ENCODE data around the gene RGS3. TPM values are rescaled to one million over a fixed set of nuclear protein-coding genes. Genes with fewer than 3 reads are reported as not detected.

RGS3 gene
- polyA plus RNA-seq, 1 of the 3 experiments (the other 2 are of a cell fraction) = 50.6 TPM

- H3F3A ChIP-seq (replicated peaks; ENCODE audit: insufficient read depth) = no peaks in the 10 kb centered on the region
- no peak overlapping the region for H3K27ac ChIP-seq (ENCODE audit: low read depth in 2 of 2, low read length in 1 of 2)
- H3K4me2 ChIP-seq = no peak overlapping the region
- no peak overlapping the region for H3K4me3 ChIP-seq (ENCODE audit: low read depth in 2 of 2, low read length in 1 of 2)
- no peaks in the 10 kb centered on the region for H3K36me3 ChIP-seq (replicated peaks in 1 of 2; ENCODE audit: control insufficient read depth in 1 of 2, insufficient read depth in 2 of 2, low read length in 1 of 2)
- no peak overlapping the region for H2AFZ ChIP-seq (ENCODE audit: low read depth)
- no peak overlapping the region for H3K9ac ChIP-seq
- H3K27me3 ChIP-seq (ENCODE audit: insufficient read depth) = no peaks in the 10 kb centered on the region
- TF ChIP-seq RCOR1 (IDR thresholded peaks at IDR 0.05; ENCODE audit: low read length) (no peak), USF2 (IDR thresholded peaks at IDR 0.05; ENCODE audit: borderline replicate concordance, low read depth, low read length) (no peak), USF1 (IDR thresholded peaks at IDR 0.05; ENCODE audit: borderline replicate concordance, low read depth) (no peak), REST (IDR thresholded peaks at IDR 0.05; ENCODE audit: low read depth, low read length) (no peak), PBX3 (IDR thresholded peaks at IDR 0.05) (no peak), TAF1 (IDR thresholded peaks at IDR 0.05; ENCODE audit: borderline replicate concordance, low read depth, low read length) (no peak), ELF1 (IDR thresholded peaks at IDR 0.05) (no peak), SIN3A (IDR thresholded peaks at IDR 0.05; ENCODE audit: borderline replicate concordance, low read depth, low read length) (no peak), GABPA (IDR thresholded peaks at IDR 0.05; ENCODE audit: low read depth) (no peak), JUND (IDR thresholded peaks at IDR 0.05) (no peak)
- no peaks in the 10 kb centered on the region for H4K20me1 ChIP-seq (ENCODE audit: insufficient read depth)
- ChIA-PET CTCF (no interaction called here), POLR2A (no interaction called here)
- 70% methylated on average over 4 of the region's 4 CpGs for WGBS (ENCODE audit: low lambda C conversion rate)
- no peaks in the 10 kb centered on the region for H3K4me1 ChIP-seq (ENCODE audit: control insufficient read depth in 1 of 2, insufficient read depth in 2 of 2, low read depth in 1 of 2, low read length in 1 of 2)
- H3K9me2 ChIP-seq = no peaks in the 10 kb centered on the region
- no peak for DNase-seq
- H3K9me3 ChIP-seq = no peaks in the 10 kb centered on the region
- no peaks in the 10 kb centered on the region for H3K79me2 ChIP-seq (ENCODE audit: insufficient read depth)
These were observed 46.2 kb upstream of the RGS3 start for GRCh38 chr9:113417370-113417769.

- Histone ChIP-seq H3K4me1 (ENCODE audit: control insufficient read depth in 1 of 2, insufficient read depth in 2 of 2, low read depth in 1 of 2, low read length in 1 of 2) (no peaks in the 10 kb centered on the region), H3K27me3 (ENCODE audit: insufficient read depth) (peaks cover 6% of the 10 kb centered on the region; the same call in 1 of the 2 replicates), H4K20me1 (ENCODE audit: insufficient read depth) (no peaks in the 10 kb centered on the region), H3K79me2 (ENCODE audit: insufficient read depth) (no peaks in the 10 kb centered on the region), H3K9ac (no peak overlapping the region), H3K27ac (ENCODE audit: low read depth in 2 of 2, low read length in 1 of 2) (no peak overlapping the region), H3K4me3 (ENCODE audit: low read depth in 2 of 2, low read length in 1 of 2) (no peak overlapping the region), H3K9me3 (no peaks in the 10 kb centered on the region), H3F3A (replicated peaks; ENCODE audit: insufficient read depth) (no peaks in the 10 kb centered on the region), H3K36me3 (replicated peaks in 1 of 2; ENCODE audit: control insufficient read depth in 1 of 2, insufficient read depth in 2 of 2, low read length in 1 of 2) (no peaks in the 10 kb centered on the region), H3K4me2 (no peak overlapping the region), H3K9me2 (no peaks in the 10 kb centered on the region), H2AFZ (ENCODE audit: low read depth) (no peak overlapping the region)
- ChIA-PET POLR2A (no interaction called here), CTCF (interaction anchor here (0.6 to 1.4 kb wide), 3 partner anchors 24 to 172 kb away, joined by 4 to 5 read pairs (median 5); no protein-coding TSS in a partner anchor)
- DNase-seq = no peak
- WGBS (ENCODE audit: low lambda C conversion rate) = 59% methylated on average over 3 of the region's 3 CpGs
- TF ChIP-seq MXI1 (IDR thresholded peaks at IDR 0.05; ENCODE audit: low read depth, low read length) (no peak), POLR2AphosphoS5 (IDR thresholded peaks at IDR 0.05; ENCODE audit: low read depth, low read length) (no peak), FOXJ3 (CRISPR knock-in tag; IDR thresholded peaks at IDR 0.05) (no peak), RXRA (IDR thresholded peaks at IDR 0.05; ENCODE audit: borderline replicate concordance, low read depth) (no peak), CTCF (IDR thresholded peaks at IDR 0.05) (no peak), YY1 (IDR thresholded peaks at IDR 0.05; ENCODE audit: low read depth) (no peak)
These were observed 41.8 kb upstream of the RGS3 start for GRCh38 chr9:113421726-113422125.
